K562 (cell line): Measurements from ENCODE around the gene SUMO3. TPM values are rescaled to one million over a fixed set of nuclear protein-coding genes. Genes with fewer than 3 reads are reported as not detected.

ENCODE experiments used
- BRF2 ChIP-seq: IDR thresholded peaks from 3 replicates; pipeline ENCODE4 v1.6.1; 2011; ENCODE audit warnings: borderline replicate concordance, mild to moderate bottlenecking; ENCODE audit not compliant: insufficient read length, insufficient read depth
- CBFA2T2 ChIP-seq: fragments of 450-650 bp; conservative IDR thresholded peaks from 2 replicates; pipeline ENCODE4 v1.6.1; 2017; ENCODE audit warnings: mild to moderate bottlenecking
- CBFA2T3 ChIP-seq: fragments of 450-650 bp; IDR thresholded peaks from 2 replicates; pipeline ENCODE4 v1.6.1; 2017
- E2F1 ChIP-seq: sonication (generic); formaldehyde crosslinking; IDR thresholded peaks from 2 replicates; pipeline ENCODE4 v1.8.1; 2023; ENCODE audit warnings: mild to moderate bottlenecking, missing genetic modification reagents, moderate library complexity
- GATAD2B ChIP-seq: fragments of 450-650 bp; IDR thresholded peaks from 2 replicates; pipeline ENCODE4 v1.6.1; 2017; ENCODE audit warnings: mild to moderate bottlenecking, borderline replicate concordance
- HDAC1 ChIP-seq, 2 experiments: fragments of 450-650 bp; IDR thresholded peaks; 2 replicates each; pipeline ENCODE4 v1.6.1; 2016 to 2017; ENCODE audit warnings: inconsistent platforms in 1 of 2, mild to moderate bottlenecking in 1 of 2, moderate library complexity in 1 of 2
- RAD21 ChIP-seq, 2 experiments: fragments of 250-450 bp in 1 of 2; fragments of 450-650 bp in 1 of 2; sonication (Bioruptor Pico) in 1 of 2; formaldehyde crosslinking in 1 of 2; IDR thresholded peaks in 1 of 2; conservative IDR thresholded peaks in 1 of 2; 2 replicates each; pipeline versions ENCODE4 v1.4.0 to v1.8.0; 2020 to 2022; ENCODE audit warnings: mild to moderate bottlenecking in 2 of 2, moderate library complexity in 1 of 2
- RBM34 ChIP-seq: fragments of 200-400 bp; formaldehyde crosslinking; IDR thresholded peaks from 2 replicates; pipeline ENCODE4 v1.6.1; 2018; ENCODE audit warnings: low read length, borderline replicate concordance; ENCODE audit not compliant: insufficient read depth
- REST ChIP-seq, 2 experiments: fragments of 450-650 bp; formaldehyde crosslinking in 1 of 2; IDR thresholded peaks; 2 replicates each; pipeline versions ENCODE4 v1.4.0 to v1.6.1; 2014 to 2020; ENCODE audit warnings: mild to moderate bottlenecking in 2 of 2, borderline replicate concordance in 1 of 2, low read depth in 1 of 2
- THRA ChIP-seq: fragments of 450-650 bp; IDR thresholded peaks from 2 replicates; pipeline ENCODE4 v1.6.1; 2017; ENCODE audit warnings: mild to moderate bottlenecking, moderate library complexity
- TOE1 ChIP-seq, 2 experiments: fragments of 450-650 bp in 1 of 2; sonication (generic) in 1 of 2; formaldehyde crosslinking in 1 of 2; IDR thresholded peaks; 2 replicates each; pipeline versions ENCODE4 v1.7.1 to v1.8.0; 2016 to 2022; ENCODE audit warnings: borderline replicate concordance in 2 of 2, mild to moderate bottlenecking in 2 of 2, antibody characterized with exemption in 1 of 2, inconsistent platforms in 1 of 2, low read depth in 1 of 2, missing genetic modification reagents in 1 of 2, moderate library complexity in 1 of 2
- ZBTB7A ChIP-seq: IDR thresholded peaks from 2 replicates; pipeline ENCODE4 v1.6.1; 2011; ENCODE audit warnings: low read depth, mild to moderate bottlenecking, low read length, moderate library complexity, borderline replicate concordance; ENCODE audit not compliant: control insufficient read depth
- polyA plus RNA-seq, 8 experiments: library from polyadenylated mRNA; depleted of rRNA in 4 of 8; stranded (reverse) in 5 of 8; unstranded in 3 of 8; fragments of >200 nt; fragmentation: Nextera tagmentation in 2 of 8; fragmentation: Illumina TruSeq in 1 of 8; extraction: Ambion mirVana in 2 of 8; extraction: Trizol in 1 of 8; gene quantifications; 2 replicates each; pipeline versions ENCODE4 v1.2.1 to v1.2.3, GENCODE V29; 2011 to 2014; ENCODE audit warnings: inconsistent platforms in 1 of 8, missing spikeins in 1 of 8
- total RNA-seq, 7 experiments: library from RNA; depleted of rRNA in 6 of 7; stranded (reverse); fragments of >200 nt in 6 of 7; fragmentation: Illumina TruSeq in 2 of 7; extraction: Trizol in 2 of 7; gene quantifications; 2 replicates each; pipeline versions ENCODE4 v1.2.1 to v1.2.3, GENCODE V29; 2011 to 2021; ENCODE audit warnings: low replicate concordance in 1 of 7

Gene SUMO3
- total and polyA plus RNA-seq, 9 of the 15 experiments (the other 6 are each of a cell fraction or from before 2014, with no cell fraction given) = 13.9 to 143 (median 113) TPM

GRCh38 chr21:44836666-44837471, 19.0 kb upstream of the SUMO3 start (continued):
- peak; percentile 65 for TF ChIP-seq REST (IDR thresholded peaks at IDR 0.05; ENCODE audit: borderline replicate concordance)
- no peak for TF ChIP-seq REST (CRISPR knock-in tag; IDR thresholded peaks at IDR 0.05; ENCODE audit: low read depth)
- no peak for TF ChIP-seq BRF2
- TF ChIP-seq TOE1 (IDR thresholded peaks at IDR 0.05; ENCODE audit: borderline replicate concordance) = peak; percentile 54; the same call in 1 of the 2 replicates
- TF ChIP-seq TOE1 (CRISPR knock-in tag; IDR thresholded peaks at IDR 0.05; ENCODE audit: borderline replicate concordance, low read depth) = no peak
- TF ChIP-seq RAD21 (CRISPR knock-in tag; conservative IDR thresholded peaks at IDR 0.05 in 1 of 2, IDR thresholded peaks at IDR 0.05 in 1 of 2) = peak in 1 of 2 experiments; percentile 25; a peak in 1 of 4 replicates
- peak in 1 of 2 experiments; percentile 59; a peak in 1 of 4 replicates for TF ChIP-seq HDAC1 (IDR thresholded peaks at IDR 0.05)
- TF ChIP-seq RBM34 = no peak
- peak; percentile 33; the same call in 1 of the 2 replicates for TF ChIP-seq CBFA2T3
- TF ChIP-seq THRA = peak; percentile 96
- no peak for TF ChIP-seq ZBTB7A
- no peak for TF ChIP-seq E2F1 (CRISPR knock-in tag)
- TF ChIP-seq CBFA2T2 = peak; percentile 61
- no peak for TF ChIP-seq GATAD2B
